ENCODE measurements around the gene EIF4A3.
"Not testable (repeated sequence)": the region's sequence is repeated elsewhere in the genome, so short reads cannot be mapped to it uniquely, and the experiment has no call there.

The EIF4A3 gene

DNA sequence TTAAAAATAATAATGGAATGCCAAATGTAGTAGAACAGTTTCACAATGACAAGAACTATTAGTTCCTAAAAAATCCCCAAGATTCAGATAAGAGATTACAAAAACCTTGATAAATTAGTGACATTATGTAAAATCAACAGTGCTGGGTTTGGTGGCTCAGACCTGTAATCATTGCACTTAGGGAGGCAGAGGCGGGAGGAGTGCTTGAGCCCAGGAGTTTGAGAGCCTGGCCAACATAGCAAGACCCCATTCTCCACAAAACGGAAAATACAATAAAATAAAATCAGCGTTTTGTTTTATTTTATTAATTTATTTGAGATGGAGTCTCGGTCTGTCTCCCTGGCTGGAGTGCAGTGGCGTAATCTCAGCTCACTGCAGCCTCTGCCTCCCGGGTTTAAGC, 27.0 kb upstream of the EIF4A3 start:
- DNase-seq (ENCODE audit: low read depth, low spot score) = no peak
- H3K27ac ChIP-seq = no peak overlapping the region

- H3K27ac ChIP-seq = no peak overlapping the region
- no peak for DNase-seq (ENCODE audit: low read depth, low spot score)
These were observed 26.2 kb upstream of the EIF4A3 start for GRCh38 chr17:80173126-80173525.

GRCh38 chr17:80171681-80172080, 24.8 kb upstream of the EIF4A3 start:
- no peak for DNase-seq (ENCODE audit: low read depth, low spot score)
- no peak overlapping the region for H3K27ac ChIP-seq

DNA sequence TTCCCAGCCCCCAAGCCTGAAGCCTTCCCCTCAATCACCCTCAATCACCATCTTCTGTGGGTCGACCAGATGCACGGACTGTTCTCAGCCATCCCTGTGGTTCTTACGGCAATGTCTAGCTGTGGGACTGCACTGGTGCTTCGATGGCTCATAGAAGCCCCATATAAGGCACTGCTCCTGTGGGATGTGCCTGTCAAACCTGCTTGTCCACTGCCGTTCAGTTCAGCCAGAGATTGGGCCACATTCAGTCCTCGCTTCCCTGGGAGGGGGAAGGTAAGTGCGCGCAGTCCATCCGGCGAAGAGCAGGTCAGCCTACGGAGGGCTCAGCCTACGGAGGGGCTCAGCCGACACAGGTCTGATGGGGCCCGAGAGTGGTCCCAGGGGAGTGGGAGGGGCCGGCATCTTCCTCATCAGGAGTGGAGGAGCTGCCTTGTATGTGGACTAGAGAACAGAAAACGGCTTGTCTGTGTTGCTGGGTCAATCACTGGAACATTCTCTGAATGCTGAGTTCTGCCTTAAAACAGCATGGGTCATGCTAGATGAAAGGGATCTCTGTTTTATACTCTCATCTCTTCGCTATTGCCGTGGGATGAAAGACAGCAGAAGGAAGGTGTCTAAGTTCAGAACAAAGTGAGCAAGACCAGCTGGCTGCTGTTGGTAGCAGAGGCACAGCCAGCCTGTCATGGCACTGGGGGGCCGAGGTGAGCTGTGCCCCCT, 23.0 kb upstream of the EIF4A3 start, which contains the start of gene CARD14:
Gene CARD14, plus strand, starts transcription at position 247 of the 717 bp plus-strand sequence. CDS start 11,409 bp downstream, outside the sequence.
- H3K27ac ChIP-seq = no peak within 1 kb of the TSS
- DNase-seq (ENCODE audit: low read depth, low spot score) = peak; percentile 70

DNA sequence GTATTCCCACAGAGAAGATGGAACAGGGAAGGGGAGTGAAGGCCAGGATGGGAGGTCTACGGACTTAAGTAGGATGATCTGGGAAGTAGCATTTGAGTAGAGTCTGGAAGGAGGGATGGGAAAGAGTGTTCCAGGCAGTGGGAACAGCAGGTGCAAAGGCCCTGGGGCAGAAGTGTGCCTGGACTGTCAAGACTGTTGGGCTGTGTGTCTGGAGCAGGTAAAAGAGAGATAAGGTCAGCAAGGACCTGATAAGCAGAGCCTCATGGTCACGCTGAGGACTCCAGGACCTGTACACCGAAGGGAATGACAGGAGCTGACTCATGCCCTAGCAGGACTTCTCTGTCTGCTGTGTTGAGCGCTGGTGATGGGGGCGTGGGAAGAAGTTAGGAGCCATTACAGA, 22.2 kb upstream of the EIF4A3 start:
- DNase-seq (ENCODE audit: low read depth, low spot score) = no peak
- no peak overlapping the region for H3K27ac ChIP-seq

GRCh38 chr17:80168371-80168770, 21.4 kb upstream of the EIF4A3 start:
- H3K27ac ChIP-seq = no peak overlapping the region
- no peak for DNase-seq (ENCODE audit: low read depth, low spot score)

DNA sequence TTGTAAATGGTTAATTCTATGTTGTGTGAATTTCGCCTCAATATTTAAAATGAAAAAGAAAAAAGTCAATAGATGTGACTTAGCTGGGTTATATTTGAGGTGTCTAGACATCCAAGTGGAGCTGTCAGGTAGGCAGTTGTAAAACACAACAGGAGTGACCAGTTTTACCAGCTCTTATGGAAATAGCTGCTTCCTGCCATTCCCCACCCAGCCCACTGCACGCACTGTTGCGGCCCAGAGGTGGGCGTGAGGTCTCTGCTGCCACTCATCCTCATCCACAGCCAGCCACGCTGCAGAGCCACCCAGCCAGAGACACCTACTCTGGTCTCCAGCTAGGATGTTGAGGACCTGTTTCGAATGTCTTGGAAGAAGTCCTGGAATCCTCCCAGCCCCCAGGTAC, 19.5 kb upstream of the EIF4A3 start:
- no peak overlapping the region for H3K27ac ChIP-seq
- no peak for DNase-seq (ENCODE audit: low read depth, low spot score)

DNA sequence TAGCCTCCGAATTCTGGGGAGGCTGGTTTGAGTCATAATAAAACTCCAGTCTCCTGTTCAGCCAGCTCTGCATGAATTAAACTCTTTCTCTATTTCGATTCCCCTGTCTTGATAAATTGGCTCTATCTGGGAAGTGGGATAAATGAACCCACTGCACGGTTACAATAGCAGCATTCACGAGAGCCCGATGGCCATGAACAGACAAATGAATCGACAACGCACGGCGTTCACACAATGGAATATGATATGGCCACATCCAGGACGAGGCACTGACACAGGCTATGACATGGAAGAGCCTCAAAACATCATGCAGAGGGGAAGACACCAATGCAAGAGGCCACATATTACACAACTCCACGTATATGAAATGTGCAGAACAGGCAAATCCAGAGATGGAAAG, 17.3 kb upstream of the EIF4A3 start:
- no peak for DNase-seq (ENCODE audit: low read depth, low spot score)
- no peak overlapping the region for H3K27ac ChIP-seq

- no peak overlapping the region for H3K27ac ChIP-seq
- DNase-seq (ENCODE audit: low read depth, low spot score) = no peak
These were observed 16.4 kb upstream of the EIF4A3 start for GRCh38 chr17:80163336-80163735.

DNA sequence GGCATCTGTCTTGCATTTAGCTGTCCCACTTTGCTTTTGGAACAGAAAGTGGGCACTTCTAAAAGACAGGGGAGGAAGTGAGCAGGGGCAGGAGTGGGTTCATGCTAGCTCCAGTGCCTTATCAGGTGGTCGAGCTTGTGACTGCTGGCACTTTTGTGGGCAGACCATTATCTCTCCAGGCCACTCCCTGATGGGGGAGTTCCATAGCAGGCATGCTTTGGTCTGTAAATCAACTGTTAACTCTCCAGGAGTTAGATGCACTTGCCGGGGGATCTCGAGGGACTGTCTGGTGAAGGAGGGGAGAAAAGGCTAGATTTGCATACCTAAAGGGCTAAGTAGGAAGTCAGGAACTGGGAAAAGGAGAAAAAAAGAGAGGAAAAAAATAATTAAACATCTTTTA, 13.6 kb upstream of the EIF4A3 start:
- H3K27ac ChIP-seq = no peak overlapping the region
- no peak for DNase-seq (ENCODE audit: low read depth, low spot score)

DNA sequence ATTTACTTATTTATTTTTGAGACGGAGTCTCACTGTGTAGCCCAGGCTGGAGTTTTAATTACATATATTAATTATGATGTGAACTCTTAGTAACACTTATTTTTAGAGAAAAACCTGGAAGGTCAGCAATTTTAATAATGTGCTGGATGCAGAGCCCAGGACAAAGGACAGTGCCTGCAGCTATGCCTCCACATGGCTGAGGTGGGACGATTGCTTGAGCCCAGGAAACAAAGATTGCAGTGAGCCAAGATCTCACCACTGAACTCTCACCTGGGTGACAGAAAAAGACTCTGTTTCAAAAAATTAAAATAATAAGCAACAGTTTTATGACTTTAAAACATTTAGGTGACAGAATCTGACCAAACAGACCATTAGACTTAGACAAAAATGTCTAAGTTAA, 11.9 kb upstream of the EIF4A3 start:
- DNase-seq (ENCODE audit: low read depth, low spot score) = no peak

GRCh38 chr17:80155600-80155999, 8.7 kb upstream of the EIF4A3 start:
- not testable (repeated sequence) for DNase-seq (ENCODE audit: low read depth, low spot score); H3K27ac ChIP-seq

More for the DNA sequence above, 11.9 kb upstream of the EIF4A3 start:
- no peak overlapping the region for H3K27ac ChIP-seq

GRCh38 chr17:80154166-80154565, 7.2 kb upstream of the EIF4A3 start:
- no peak overlapping the region for H3K27ac ChIP-seq
- DNase-seq (ENCODE audit: low read depth, low spot score) = no peak

GRCh38 chr17:80153004-80153403, 6.1 kb upstream of the EIF4A3 start:
- H3K27ac ChIP-seq = no peak overlapping the region
- no peak for DNase-seq (ENCODE audit: low read depth, low spot score)

DNA sequence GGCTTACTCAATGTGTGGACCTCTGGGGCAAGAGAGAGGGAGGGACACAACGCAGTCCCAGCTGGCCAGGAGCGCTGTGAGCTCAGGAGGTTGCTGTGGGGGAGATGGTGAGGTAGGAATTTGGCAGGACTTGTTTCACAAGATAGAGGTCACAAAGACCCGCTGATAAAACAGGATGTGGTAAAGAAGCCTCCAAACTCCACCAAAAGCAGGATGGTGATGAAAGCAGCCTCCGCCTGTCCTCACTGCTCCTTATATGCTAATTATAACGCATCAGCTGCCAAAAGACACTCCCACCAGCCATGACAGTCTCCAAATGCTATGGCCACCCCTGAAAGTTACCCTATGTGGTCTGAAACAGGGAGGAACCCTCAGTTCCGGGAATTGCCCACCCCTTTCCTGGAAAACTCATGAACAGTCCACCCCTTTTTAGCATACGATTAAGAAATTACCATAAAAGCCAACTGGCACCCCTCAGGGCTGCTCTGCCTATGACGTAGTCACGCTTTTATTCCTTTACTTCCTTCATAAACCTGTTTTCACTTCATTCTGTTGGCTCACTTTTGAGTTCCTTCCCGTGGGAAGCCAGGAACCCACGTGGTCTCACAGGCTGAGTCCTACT, 5.3 kb upstream of the EIF4A3 start:
- H3K27ac ChIP-seq = no peak overlapping the region
- no peak for DNase-seq (ENCODE audit: low read depth, low spot score)

DNA sequence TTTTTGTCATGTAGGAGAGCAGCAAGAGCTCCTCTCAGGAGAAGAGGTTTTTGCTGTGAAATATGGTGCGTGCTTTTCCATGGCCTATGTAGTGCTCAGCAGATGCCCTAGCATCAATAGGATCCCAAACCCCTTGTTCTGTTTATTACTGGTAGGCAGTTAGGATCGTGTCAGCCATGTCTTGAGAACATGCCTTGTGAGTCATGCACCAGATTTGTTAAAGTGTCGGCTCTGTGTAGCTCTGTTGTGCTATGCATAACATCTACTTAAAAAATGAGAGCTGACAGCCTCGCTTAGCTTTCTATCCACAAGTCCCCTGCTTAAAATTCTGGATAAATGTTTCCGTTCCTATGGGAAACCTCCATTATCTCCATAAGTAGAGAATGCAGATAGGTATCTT, 4.4 kb upstream of the EIF4A3 start:
- DNase-seq (ENCODE audit: low read depth, low spot score) = no peak
- no peak overlapping the region for H3K27ac ChIP-seq

DNA sequence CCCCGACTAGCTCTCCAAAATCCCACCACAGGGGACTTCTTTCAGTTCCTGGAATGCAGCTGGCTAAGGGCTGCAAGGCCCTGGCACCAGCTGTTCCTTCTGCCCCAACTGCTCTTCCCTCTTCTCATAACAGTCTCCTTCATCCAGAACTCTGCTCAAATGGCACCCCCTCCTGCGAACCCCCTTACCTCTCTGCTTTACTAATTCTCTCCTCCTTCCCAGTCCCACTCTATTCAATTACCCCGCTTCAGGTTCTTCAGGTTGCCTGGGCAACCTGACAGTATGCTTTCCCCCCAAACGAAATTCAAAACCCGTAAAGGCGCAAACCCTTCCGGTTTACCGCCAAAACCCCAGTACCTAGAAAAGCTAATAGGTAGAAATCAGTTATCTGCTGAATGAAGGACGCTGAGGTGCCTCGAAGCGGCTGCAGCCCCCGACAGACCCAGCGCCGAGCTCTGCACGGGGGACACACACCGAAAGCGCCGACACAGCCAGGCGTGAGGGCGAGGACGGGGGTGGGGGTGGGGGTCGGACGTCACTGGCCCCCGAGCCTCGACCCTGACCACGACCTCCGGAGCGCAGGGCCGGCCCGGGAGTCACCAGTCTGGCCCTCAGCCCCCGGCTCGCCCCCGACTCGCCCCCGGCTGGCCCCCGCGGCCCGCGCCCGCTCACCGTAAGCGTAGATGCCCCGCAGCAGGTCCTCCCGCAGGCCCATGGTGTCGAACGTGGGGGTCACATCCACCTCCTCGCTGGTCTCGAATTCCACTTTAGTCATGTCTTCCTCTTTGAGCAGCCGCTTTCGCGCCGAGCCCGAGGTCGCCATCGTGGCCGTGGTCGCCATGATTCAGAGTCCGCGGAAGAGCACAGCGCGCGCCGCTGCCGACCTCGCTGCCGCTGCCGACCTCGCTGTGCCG, 550 bp downstream of the EIF4A3 start:
- no peak for DNase-seq (ENCODE audit: low read depth, low spot score)
- H3K27ac ChIP-seq = peak overlapping the region; percentile 78

DNA sequence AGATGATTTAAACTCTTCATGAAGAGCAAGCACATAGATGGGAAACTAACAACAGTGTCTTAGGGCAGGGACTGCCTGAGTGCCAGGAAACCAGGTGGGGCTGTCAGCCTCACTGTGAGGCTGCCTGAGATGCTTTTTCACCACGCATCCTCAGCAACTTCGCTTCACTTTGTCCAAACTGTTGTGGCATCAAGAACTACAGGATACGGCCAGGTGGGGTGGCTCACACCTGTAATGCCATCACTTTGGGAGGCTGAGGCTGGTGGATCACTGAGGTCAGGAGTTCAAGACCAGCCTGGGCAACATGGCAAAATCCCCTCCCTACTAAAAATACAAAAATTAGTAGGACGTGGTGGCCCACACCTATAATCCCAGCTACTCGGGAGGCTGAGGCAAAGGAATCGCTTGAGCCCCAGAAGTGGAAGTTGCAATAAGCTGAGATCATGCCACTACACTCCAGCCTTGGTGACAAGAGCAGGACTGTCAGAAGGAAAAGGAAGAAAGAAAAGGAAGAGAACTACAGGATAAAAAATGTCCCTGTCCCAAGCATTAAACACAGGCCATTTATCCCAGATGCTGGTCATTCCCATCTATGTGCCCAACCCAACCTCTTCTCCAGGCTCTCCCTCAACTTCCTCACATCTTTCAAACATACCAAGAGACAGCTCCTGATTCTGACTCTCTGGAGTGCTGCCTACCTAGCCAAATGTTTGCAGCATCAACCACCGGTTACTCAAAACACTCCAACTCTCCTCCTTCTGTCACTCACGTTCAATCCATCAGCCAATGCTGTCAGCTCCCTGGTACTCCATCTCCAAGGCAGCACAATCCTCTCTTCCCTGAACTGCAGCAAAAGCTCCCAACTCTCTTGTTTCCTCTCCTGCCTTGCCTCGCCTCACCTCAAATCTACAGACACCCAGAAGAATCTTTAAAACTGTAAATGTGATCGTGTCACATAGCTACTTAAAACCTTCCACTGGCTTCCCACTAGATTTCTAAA, 1.6 kb downstream of the EIF4A3 start:
- DNase-seq (ENCODE audit: low read depth, low spot score) = no peak
- no peak overlapping the region for H3K27ac ChIP-seq

DNA sequence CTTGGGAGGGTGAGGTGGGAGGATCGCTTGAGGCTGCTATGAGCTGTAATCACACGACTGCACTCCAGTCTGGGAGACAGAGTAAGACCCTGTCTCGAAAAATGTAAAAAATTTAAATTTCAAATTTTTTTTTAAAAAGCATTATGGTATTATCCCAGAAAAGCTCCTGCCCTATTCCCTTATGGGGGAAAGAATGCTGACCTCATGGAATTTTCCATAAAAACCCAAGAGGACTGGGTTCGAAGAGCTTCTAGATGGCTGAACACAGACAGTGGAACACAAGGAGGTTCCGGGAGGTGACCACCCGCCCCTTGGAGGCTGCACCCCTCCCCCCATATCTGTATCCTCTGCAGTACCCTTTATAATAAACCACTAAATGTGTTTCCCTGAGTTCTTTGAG, 4.0 kb downstream of the EIF4A3 start:
- H3K27ac ChIP-seq = no peak overlapping the region

More for the DNA sequence above, 4.0 kb downstream of the EIF4A3 start:
- DNase-seq (ENCODE audit: low read depth, low spot score) = no peak

Measured in epithelial cell of prostate (primary cell).